ENCODE results near the gene ADO. TPM values are rescaled to one million over a fixed set of nuclear protein-coding genes. Genes with fewer than 3 reads are reported as not detected.

ADO gene
- total and polyA plus RNA-seq, 2 of the 13 experiments (the other 11 are each of a cell fraction or from before 2014, with no cell fraction given) = 8.9 to 15.9 TPM

DNA sequence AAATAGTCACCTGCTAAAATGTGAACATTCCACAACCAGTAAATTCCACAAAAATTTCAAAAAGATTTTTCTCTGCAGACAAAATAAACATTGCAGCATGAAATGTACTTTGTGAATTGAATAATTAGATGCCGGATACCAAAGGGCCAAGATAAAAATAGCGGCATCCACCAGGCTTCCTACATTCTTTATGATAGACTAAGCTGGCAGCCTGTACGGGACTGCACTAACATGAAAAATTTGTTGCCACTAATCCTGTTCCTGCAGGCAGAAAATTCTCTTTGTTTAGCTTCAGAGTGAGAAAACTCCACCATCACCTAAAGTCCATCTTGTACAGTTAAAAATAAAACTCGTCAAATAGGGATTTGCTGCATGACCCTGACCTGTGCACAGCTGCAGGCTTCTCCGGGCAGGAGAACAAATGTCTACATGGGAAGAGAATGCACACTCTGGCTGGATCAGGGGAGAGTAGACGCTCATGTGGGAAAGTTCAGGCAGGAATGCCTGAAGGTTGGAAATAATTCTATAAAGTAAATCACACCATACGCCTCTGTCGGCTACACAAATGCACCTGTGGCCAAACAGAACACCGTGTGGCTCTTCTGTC, 15.6 kb upstream of the ADO start (continued):
- TF ChIP-seq, protein P1, sequence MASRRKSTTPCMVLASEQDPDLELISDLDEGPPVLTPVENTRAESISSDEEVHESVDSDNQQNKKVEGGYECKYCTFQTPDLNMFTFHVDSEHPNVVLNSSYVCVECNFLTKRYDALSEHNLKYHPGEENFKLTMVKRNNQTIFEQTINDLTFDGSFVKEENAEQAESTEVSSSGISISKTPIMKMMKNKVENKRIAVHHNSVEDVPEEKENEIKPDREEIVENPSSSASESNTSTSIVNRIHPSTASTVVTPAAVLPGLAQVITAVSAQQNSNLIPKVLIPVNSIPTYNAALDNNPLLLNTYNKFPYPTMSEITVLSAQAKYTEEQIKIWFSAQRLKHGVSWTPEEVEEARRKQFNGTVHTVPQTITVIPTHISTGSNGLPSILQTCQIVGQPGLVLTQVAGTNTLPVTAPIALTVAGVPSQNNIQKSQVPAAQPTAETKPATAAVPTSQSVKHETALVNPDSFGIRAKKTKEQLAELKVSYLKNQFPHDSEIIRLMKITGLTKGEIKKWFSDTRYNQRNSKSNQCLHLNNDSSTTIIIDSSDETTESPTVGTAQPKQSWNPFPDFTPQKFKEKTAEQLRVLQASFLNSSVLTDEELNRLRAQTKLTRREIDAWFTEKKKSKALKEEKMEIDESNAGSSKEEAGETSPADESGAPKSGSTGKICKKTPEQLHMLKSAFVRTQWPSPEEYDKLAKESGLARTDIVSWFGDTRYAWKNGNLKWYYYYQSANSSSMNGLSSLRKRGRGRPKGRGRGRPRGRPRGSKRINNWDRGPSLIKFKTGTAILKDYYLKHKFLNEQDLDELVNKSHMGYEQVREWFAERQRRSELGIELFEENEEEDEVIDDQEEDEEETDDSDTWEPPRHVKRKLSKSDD (CRISPR knock-in tag; IDR thresholded peaks at IDR 0.05; ENCODE audit: low read depth) = no peak
- TF ChIP-seq ZNF331 (CRISPR knock-in tag; IDR thresholded peaks at IDR 0.05) = no peak
- no peak for TF ChIP-seq ZBTB3 (CRISPR knock-in tag; IDR thresholded peaks at IDR 0.05; ENCODE audit: borderline replicate concordance, low read depth)
- TF ChIP-seq, protein P2, sequence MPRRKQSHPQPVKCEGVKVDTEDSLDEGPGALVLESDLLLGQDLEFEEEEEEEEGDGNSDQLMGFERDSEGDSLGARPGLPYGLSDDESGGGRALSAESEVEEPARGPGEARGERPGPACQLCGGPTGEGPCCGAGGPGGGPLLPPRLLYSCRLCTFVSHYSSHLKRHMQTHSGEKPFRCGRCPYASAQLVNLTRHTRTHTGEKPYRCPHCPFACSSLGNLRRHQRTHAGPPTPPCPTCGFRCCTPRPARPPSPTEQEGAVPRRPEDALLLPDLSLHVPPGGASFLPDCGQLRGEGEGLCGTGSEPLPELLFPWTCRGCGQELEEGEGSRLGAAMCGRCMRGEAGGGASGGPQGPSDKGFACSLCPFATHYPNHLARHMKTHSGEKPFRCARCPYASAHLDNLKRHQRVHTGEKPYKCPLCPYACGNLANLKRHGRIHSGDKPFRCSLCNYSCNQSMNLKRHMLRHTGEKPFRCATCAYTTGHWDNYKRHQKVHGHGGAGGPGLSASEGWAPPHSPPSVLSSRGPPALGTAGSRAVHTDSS (CRISPR knock-in tag; conservative IDR thresholded peaks at IDR 0.05) = no peak
- TF ChIP-seq SOX6 (IDR thresholded peaks at IDR 0.05) = no peak
- TF ChIP-seq SOX6 (CRISPR knock-in tag; IDR thresholded peaks at IDR 0.05) = peak; percentile 47; the same call in 1 of the 2 replicates
- TF ChIP-seq ZNF7 (CRISPR knock-in tag; IDR thresholded peaks at IDR 0.05) = no peak
- TF ChIP-seq ZMYM3 (CRISPR knock-in tag; IDR thresholded peaks at IDR 0.05) = no peak
- no peak for TF ChIP-seq ZNF552 (CRISPR knock-in tag; IDR thresholded peaks at IDR 0.05; ENCODE audit: borderline replicate concordance)
- TF ChIP-seq ZC3H4 (CRISPR knock-in tag; IDR thresholded peaks at IDR 0.05; ENCODE audit: borderline replicate concordance) = no peak
- no peak for TF ChIP-seq FOXO1 (CRISPR knock-in tag; IDR thresholded peaks at IDR 0.05)
- no peak for TF ChIP-seq CHCHD3 (CRISPR knock-in tag; IDR thresholded peaks at IDR 0.05)
- no peak for TF ChIP-seq ZSCAN12 (CRISPR knock-in tag; IDR thresholded peaks at IDR 0.05)
- TF ChIP-seq NR2F6 (IDR thresholded peaks at IDR 0.05) = peak; percentile 61
- peak; percentile 51; the same call in 1 of the 2 replicates for TF ChIP-seq NR2F6 (CRISPR knock-in tag; IDR thresholded peaks at IDR 0.05)
- no peak for TF ChIP-seq IRX3 (CRISPR knock-in tag; IDR thresholded peaks at IDR 0.05; ENCODE audit: borderline replicate concordance, low read depth)
- TF ChIP-seq ZNF563 (CRISPR knock-in tag; IDR thresholded peaks at IDR 0.05) = no peak
- peak; percentile 54; the same call in 1 of the 2 replicates for TF ChIP-seq TFAP4 (IDR thresholded peaks at IDR 0.05; ENCODE audit: borderline replicate concordance, low read depth)
- peak; percentile 64; the same call in 1 of the 2 replicates for TF ChIP-seq PITX1 (CRISPR knock-in tag; IDR thresholded peaks at IDR 0.05)
- TF ChIP-seq E2F5 (CRISPR knock-in tag; conservative IDR thresholded peaks at IDR 0.05) = no peak
- no peak for TF ChIP-seq ZNF558 (CRISPR knock-in tag; IDR thresholded peaks at IDR 0.05; ENCODE audit: borderline replicate concordance)
- TF ChIP-seq HNF4G (IDR thresholded peaks at IDR 0.05; ENCODE audit: borderline replicate concordance, low read depth, low read length) = no peak
- TF ChIP-seq HNF4G (CRISPR knock-in tag; IDR thresholded peaks at IDR 0.05; ENCODE audit: borderline replicate concordance, low read depth) = no peak
- no peak for TF ChIP-seq MXD1 (CRISPR knock-in tag; IDR thresholded peaks at IDR 0.05)
- TF ChIP-seq ZNF543 (CRISPR knock-in tag; IDR thresholded peaks at IDR 0.05) = no peak
- no peak for TF ChIP-seq RBM22 (optimal IDR thresholded peaks at IDR 0.05; ENCODE audit: low read length)
